Stimulated activated CD4-positive, alpha-beta T cell treated with anti-CD3 and anti-CD28 coated beads, Interleukin-2, amount 100 ng/mL, for 24 hours (primary cell): ENCODE measurements around the gene CDK5RAP2.
"Not testable (repeated sequence)": the region's sequence is repeated elsewhere in the genome, so short reads cannot be mapped to it uniquely, and the experiment has no call there.

Experiments
- DNase-seq, 2 donors: peaks; one replicate each; pipeline ENCODE4 v3.0.0-alpha.2; 2020

Gene CDK5RAP2

GRCh38 chr9:120542701-120543490, 37.1 kb downstream of the CDK5RAP2 start:
- DNase-seq = no peak

GRCh38 chr9:120541921-120542320, 38.0 kb downstream of the CDK5RAP2 start:
- DNase-seq = no peak

DNA sequence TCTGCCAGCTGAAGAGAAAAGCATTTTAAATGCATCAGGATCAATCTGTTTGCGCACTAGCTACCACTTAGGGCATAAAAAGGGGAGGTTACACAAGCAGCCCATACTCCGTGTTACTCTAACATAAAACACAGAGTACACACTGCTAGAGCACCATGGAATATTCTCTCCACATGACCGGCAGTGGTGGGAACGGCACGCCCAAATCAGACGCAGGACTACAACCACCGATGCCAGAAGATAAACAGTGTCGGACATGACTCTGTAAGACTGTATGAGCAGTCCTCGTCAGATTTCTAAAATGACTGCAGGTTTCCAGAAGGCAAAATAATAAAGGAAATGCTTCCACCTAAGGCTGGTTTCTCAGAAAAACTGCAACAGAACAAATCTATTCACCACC, 40.0 kb downstream of the CDK5RAP2 start:
- DNase-seq = no peak

DNA sequence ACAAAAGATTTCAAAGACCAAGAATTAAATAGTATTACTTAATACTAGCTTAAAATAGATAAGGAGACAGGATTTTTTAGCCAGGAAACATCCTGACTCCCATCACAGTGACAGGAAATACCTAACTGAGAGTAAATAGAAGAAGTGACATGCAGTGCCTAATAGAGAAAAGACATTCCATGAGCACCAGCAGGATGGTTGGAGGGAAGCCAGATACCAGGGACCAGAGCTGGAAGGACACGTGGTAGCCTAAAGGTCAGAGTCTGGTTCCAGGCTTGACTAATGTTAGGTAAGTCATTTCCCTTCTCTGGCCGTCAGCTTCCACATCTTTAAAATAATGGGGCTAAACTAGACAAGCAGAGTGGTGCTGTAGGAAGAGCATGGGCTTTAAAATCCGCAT, 41.6 kb downstream of the CDK5RAP2 start:
- DNase-seq = no peak

DNA sequence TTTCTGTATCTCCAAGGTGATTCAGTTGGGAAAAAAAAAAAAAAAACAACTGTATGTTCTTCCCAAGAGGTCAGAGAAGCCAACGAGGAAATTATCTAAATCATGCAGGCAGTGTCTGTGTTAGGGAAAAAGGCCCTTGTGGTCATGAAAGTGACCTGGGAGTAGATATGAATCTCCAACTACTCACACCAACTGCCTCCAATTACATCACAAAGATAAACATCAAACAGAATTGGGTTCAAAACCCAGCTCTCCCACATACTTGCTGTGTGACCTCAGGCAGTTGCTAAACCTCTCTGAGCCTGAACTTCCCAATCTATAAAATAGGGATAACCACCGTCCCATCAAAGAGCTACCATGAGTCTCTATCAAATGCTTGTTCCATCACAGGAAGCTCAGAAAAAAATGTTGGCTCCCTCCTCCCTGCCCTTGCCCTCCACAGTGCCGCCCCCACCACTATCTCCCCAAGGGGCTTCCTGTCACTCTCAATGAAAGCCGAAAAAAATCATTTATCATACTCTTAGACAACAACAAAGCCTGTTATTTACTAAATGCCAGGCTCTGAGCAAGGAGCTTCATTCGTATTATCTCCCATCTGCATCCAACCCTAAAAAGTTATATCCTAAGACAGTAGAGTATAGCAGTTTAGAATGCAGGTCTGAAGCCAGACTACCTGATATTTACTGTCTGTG, 42.9 kb downstream of the CDK5RAP2 start:
- DNase-seq = no peak

GRCh38 chr9:120536094-120536493, 43.9 kb downstream of the CDK5RAP2 start:
- no peak for DNase-seq

DNA sequence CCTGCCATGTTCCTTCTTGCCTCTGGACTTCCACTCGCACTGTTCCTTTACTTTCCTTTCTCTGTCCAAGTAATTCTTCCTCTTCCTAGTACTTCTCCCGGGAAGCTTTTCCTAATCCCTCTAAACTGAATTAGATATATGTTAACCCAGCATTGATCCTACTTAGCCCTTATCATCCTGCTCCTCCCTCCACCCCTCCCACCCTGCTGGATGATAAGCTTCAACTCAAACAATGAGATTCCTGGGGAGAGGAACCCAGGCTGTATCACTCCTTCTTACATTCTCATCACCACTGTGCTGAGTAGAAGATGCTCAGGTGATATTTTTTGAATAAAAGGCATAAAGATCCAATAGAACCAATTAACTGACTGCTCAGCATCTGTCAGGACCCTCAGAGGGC, 45.7 kb downstream of the CDK5RAP2 start:
- DNase-seq = no peak

- no peak for DNase-seq
These were observed 47.1 kb downstream of the CDK5RAP2 start for GRCh38 chr9:120532891-120533290.

DNA sequence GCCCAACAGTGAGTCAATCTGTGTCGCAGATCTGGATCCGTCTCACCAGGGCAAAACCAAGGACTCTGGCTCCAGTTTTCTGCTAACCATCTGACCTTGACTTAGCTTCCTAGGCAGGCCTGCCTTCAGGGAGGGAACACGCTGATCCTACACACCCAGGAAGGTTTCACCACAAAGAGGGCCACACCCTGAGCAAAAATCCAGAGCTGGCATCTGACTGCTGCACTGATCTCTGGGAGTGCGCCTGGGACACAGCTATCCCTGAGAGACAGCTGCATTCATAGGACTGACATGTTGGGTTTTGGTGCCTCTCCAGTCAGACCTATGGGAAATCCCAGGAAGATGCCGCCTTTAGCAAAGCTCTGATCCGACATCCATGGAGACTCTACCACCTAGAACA, 47.5 kb downstream of the CDK5RAP2 start:
- no peak for DNase-seq

DNA sequence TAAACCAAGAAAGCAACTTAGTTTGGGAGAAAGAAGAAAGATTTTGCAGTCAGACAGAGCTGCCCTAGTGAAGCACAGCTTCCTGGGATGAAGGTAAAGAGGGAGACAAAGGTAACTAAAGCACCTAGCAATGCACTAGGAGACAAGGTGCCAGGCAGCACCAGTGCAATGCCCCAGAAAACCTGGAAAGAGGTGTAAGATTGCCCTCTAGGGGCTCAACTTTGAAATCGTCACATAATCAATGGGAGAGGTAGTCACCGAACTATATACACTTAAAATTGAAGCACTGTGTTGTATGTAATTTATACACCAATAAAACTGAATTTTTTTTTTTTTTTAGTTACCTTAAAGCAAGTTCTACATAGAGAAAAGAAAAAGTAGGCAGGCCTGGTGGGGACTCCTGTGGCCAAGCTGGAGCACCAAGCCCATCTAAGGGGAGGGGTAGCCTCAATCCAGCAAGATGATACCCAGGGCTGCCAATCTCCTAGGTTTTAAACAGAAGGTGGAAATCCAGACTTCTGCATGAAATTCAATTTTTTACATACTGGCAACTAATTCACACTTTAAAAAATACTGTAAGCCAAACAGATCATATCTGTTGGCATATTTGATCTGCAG, 48.2 kb downstream of the CDK5RAP2 start:
- no peak for DNase-seq

- DNase-seq = not testable (repeated sequence)
These were observed 49.6 kb downstream of the CDK5RAP2 start for GRCh38 chr9:120530220-120530832.

- DNase-seq = no peak
These were observed 51.1 kb downstream of the CDK5RAP2 start for GRCh38 chr9:120528829-120529228.

DNA sequence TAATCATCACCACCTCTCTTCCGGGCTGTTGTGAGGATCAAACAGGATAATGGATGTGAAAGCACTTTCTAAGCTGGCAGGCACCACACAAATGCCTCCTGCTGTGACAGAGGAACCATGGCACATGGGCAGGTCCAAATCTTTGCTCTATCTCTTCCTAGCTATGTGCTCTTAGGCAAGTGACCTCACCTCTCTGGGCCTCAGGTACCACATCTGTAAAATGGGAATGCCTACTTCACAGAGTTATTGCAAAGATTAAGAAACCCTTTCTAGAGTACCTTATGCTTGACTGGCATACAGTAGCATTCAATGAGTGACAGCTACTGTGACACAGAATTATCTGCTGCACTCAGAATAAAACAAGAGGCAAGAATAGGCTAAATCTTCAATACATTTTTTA, 51.6 kb downstream of the CDK5RAP2 start:
- no peak for DNase-seq

GRCh38 chr9:120526534-120526933, 53.4 kb downstream of the CDK5RAP2 start:
- DNase-seq = no peak

DNA sequence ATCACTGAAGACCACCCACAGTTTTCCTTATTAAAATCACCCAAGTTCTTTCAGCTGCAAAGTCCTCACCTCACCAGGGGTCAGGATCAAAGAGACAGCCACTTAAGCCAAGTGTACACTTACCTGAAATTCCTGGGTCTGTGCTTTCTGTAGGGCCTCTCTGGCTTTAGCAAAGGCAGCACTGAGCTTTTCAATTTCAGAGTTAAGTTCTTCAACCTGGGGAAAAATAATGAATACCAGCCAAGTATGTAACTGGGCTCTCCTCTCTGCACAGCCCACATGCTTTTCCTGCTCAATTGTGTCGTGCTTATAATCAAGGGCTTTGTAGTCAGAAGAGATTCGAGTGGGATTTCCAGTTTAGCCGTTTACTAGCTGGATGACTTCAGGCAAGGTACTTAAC, 55.1 kb downstream of the CDK5RAP2 start:
- DNase-seq = no peak

DNA sequence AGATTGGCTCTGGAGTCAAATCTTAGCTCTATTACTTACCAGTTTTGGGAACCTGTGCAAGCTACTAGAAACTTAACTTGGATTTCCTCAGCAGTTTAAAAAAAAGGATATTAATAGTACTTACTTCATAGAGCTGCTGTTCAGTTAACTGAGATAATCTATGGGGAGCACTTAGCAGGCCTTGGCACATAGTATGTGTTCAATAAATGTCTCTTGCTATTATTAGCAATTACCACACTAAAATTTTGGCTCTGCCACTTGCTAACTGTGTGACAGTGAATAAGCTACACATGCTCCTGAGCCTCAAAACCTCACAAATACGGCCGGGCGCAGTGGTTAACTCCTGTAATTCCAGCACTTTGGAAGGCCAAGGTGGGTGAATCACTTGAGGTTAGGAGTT, 55.9 kb downstream of the CDK5RAP2 start:
- no peak for DNase-seq

DNA sequence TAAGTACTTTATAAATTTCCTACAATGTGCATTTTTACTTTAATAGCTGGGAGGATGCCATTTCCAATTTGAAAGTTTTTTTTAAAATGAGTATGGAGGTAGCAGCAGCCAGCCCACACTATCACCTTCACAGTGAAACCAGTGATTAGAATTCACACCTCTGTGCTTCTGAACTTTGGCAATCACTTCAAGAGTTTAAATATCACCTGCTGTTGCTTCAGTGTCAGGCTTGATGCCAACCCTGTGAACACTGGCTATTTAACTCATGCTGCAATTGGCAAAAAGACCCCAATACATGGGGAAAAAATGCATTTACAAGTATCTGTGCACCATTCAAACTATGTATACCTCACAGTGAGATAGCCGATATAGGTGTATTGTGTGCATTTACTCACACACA, 57.4 kb downstream of the CDK5RAP2 start:
- no peak for DNase-seq

- DNase-seq = no peak
These were observed 57.9 kb downstream of the CDK5RAP2 start for GRCh38 chr9:120522032-120522431.

DNA sequence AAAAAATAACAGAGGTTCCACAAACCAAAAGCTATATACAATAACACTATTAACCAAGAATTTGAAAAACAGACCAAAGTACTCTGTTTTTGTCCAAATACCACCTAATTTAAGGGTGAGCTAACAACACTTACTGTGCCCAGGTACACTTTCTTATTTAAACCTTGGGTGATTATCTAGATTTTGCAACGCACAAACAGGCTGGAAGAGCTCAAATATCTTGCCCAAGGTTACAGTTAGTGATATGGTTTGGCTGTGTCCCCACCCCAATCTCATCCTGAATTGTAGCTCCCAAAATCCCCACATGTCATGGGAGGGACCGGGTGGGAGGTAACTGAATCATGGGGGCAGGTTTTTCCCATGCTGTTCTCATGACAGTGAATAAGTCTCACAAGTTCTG, 58.9 kb downstream of the CDK5RAP2 start:
- DNase-seq = no peak

GRCh38 chr9:120515996-120516395, 64.0 kb downstream of the CDK5RAP2 start:
- DNase-seq = not testable (repeated sequence)

GRCh38 chr9:120515481-120515880, 64.5 kb downstream of the CDK5RAP2 start:
- not testable (repeated sequence) for DNase-seq

- DNase-seq = no peak
These were observed 65.6 kb downstream of the CDK5RAP2 start for GRCh38 chr9:120514405-120514804.

DNA sequence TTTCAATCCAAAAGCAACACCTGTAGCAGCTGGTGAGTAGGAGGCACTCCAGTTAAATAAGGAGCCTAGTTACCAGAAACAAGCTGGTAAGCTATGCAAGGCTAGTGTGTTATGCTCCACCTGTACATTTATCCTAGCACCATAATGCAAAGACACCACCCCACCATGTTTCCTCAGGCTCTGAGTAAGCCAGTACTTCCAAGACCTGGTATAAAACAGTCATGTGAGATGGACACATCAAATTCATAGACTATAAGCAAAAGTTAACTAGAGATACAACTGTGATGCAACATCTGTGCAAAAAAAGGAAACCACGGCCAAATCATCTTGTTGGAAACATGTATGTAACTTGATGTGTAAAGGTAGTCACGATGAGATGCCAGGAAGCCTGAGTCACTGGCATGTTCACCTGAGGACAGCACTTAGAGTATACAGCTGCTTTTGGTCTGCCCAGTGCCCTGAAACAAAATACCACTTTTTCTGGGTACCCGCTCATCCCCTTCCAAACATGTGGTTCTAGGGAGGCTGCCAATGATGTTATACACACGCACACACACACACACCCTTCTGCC, 66.1 kb downstream of the CDK5RAP2 start:
- DNase-seq = no peak
